HT1080 (cell line): ENCODE data around the gene DUOXA1. TPM values are rescaled to one million over a fixed set of nuclear protein-coding genes. Genes with fewer than 3 reads are reported as not detected.
"Not testable (repeated sequence)": the region's sequence is repeated elsewhere in the genome, so short reads cannot be mapped to it uniquely, and the experiment has no call there.

ENCODE experiments used
- DNase-seq: peaks from one replicate; pipeline ENCODE4 v3.0.0-alpha.2; 2015; ENCODE audit warnings: low read depth
- total RNA-seq: library from RNA; depleted of rRNA; stranded (reverse); fragments of >200 nt; shearing (Covaris generic); gene quantifications from 2 replicates; pipeline ENCODE4 v1.2.3, GENCODE V29; 2014

Gene DUOXA1
- total RNA-seq, 1 experiment from 2014 or later = 0.06 TPM

DNA sequence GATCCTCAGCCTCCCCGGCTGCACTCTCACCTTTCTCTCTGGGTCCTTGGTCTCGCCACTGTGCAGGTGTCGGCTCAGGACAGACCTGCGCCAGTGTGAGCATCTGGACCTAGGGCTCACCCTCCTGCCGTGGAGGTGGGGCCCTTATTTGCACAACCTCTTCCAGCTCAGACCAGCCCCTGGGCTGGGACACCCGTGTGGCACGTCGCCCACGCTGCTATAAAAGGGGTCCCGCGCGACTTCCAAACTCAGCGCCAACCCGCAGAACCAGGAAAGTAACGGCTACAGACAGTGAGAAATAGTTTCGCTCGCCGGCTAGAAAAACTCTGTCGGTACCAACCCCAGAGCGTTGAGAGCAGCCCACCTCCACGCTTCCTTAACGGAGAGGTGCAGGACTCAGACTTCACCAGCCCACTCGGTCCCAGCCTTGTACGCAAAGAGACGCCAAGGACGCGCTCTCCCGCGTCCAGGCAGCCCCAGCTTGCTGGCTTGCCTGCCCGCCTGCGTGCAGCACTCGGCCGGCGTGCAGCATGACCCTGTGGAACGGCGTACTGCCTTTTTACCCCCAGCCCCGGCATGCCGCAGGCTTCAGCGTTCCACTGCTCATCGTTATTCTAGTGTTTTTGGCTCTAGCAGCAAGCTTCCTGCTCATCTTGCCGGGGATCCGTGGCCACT is 15.5 kb downstream of the DUOXA1 start, which contains the start of the genes DUOX2 and DUOXA2:
DUOX2 (minus strand) TSS at position 97 of the 675 bp plus-strand sequence. CDS start 761 bp downstream, outside the sequence.
DUOXA2 (plus strand) TSS at position 251 of the 675 bp plus-strand sequence; CDS start at position 531, 280 bp downstream.
- no peak for DNase-seq

DNA sequence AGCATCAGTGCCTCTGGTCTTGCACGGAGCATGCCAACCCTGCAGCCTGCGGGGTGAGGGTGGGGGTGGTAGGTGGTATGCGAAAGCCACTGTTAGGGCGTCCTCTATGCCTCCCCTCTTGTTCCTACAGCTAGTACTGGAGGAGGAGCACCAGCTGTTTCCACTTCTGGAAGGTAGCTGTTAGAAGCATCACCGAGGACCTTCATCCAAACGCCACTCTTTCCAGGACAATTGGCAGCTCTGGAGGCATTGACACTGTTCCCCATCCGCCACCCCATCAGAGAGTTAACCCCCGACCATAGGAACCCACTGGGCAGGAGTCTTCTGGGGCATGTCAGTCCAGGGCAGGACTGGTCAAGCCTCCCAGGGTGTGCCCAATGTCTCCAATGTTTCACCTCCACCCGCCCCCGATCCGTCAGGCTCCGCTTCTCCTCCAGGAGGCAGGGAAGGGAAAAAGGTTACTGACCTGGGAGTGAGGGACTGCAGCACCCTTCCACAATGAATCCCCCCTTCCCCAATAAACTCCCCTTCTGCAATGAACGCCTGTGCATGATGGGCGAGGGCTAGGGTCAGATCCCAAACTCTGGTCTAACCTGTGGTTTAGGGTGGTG is 16.2 kb downstream of the DUOXA1 start:
- no peak for DNase-seq

DNA sequence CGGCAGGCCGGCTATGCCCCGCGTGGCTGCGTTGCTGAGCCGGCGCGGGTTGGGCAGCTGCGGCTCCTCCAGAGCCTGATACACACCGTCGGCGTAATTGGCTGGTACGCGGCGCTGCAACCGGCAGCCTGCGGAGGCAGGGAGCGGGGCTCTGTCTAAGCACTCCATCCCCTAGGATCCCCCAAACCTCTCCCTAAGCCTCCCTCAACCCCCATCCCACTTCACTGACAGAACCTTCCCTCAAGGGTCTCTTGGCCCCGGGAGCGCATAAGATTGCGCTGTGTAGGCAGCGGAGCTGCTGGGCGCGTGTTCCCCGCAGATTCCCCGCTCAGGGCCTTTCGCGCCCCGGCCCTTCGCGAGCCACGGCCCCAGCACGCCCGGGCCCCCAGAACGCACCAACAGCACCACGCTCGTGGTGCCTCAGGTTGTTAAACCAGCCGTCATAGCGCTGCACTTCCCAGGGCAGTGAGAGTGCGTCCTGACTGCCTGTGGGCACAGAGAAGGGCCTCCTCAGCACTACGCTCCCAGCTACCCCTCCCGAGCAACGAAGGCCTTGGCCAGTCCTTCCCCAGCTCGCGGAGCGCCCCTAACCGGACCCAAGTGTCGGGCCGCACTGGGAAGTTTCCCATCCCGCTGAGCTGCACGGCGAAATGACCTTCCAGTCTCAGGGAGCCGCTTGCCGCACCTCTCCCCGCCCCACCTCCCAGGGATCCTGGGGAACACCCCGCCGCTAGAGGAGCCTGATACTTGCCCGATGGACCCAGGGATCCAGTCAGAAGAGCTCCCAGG is 16.9 kb downstream of the DUOXA1 start:
- no peak for DNase-seq

DNA sequence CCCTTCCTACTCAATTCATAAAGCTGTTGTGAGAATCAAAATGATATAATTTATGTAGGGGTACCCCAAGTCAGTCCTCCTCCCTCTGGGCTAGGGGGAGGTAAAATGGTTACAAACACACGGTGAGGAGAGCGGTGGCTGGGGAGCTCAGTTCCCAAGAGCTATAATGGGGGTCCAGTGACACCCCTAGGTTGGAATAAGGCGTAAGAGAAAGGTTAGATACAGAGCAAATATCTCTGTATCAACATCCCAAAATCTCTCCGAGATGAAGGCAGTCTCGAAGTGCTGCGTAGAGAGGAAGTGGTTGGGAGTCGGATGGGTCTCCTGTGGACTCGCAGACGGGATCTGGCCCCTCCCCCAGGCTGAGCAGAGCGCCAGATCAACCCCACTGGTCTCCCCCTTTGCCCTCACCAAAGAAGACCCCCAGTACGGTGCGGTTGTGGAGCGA is 17.5 kb downstream of the DUOXA1 start:
- DNase-seq = no peak

DNA sequence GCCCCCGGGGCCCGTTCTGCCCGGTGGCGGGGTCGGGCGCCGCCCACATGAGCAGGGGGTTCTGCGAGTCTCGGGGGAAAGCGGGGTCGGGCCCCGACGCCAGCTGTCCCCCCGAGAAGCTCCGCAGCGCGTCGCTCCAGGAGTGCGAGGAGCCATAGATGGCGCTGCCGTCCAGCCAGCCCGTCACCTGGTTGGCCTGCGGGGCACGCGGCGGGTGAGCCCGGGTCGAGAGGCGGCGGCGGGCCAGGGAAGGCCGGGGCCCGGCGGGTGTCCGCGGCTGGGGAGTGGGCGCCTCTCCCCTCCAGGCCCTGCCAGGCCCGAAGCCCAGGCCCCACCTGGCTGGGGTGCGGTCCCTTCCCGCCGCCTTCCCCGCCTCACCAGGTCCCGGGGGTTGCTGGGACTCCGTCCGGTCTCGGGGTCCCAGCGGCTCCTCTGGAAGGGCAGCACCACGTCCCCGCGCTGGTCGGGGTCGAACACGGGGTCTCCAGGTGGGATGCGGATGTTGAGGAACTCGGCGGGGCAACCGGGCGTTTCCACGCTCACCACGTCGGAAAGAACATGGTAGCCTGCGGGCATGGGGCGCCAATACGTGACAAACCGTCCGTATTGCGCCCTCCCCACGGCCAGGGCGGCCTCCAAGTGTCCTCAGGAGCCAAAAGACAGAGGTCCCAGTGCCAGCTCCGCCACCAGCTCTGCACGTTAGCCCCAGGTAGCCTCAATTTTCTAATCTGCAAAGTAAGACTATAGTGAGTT is 18.1 kb downstream of the DUOXA1 start:
- no peak for DNase-seq

DNA sequence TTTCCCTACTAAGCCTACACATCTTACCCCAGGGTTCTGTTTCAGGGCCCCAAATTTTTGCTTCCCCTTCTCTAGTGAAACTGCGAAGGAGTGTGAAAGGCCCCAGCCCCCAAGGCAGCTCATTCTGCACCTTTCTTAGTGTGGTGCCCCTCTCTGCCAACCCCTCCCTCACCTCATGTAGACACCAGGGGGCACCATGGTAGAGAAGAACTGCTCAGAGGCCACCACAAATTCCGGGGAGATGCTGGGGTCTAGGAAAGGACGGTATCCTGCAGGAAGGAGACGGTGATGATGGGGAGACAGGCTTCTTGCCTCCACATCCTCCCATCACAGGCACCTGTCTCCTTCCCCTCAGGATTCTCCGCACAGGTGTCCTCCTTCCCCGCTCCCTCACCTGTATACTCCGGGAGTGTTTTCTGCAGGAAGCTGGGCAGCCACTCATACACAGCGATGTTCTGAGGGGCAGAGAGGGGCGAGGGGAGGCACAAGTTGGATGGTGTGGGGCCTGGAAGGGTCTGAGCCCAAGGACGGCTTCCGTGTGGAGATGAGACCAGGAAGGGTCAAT is 19.3 kb downstream of the DUOXA1 start:
- DNase-seq = no peak

DNA sequence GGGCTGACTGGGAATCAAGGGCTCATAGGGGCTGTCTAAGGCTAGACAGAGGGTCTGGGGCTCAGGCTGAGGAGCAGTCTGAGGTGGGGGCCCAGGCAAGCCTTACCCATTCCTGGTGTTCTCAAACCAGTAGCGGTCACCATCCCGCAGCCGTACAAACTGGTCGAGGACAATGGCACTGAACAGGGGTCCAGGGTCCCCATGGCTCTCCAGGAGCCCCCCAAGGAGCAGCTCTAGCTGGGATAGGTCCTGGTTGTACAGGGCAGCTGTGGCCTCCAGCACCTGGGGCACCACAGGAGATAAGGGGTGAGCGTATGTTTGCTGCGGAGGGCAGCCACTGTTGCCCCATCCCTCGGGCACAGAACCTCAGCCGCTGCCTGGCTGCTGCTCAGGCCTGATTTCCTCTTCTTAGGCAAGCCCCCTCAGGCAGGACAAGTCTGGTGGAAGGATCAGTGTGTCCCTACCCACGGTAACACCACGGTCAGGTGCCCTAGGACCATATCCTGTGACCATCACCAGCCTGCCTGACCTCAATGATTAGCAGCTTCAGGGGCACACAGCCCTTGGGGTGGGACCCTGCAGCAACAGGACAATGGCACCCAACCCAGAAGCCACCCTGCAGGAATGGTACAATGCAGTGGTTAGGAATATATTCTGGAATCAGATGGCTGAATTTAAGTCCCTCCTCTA is 21.6 kb downstream of the DUOXA1 start:
- DNase-seq = no peak

DNA sequence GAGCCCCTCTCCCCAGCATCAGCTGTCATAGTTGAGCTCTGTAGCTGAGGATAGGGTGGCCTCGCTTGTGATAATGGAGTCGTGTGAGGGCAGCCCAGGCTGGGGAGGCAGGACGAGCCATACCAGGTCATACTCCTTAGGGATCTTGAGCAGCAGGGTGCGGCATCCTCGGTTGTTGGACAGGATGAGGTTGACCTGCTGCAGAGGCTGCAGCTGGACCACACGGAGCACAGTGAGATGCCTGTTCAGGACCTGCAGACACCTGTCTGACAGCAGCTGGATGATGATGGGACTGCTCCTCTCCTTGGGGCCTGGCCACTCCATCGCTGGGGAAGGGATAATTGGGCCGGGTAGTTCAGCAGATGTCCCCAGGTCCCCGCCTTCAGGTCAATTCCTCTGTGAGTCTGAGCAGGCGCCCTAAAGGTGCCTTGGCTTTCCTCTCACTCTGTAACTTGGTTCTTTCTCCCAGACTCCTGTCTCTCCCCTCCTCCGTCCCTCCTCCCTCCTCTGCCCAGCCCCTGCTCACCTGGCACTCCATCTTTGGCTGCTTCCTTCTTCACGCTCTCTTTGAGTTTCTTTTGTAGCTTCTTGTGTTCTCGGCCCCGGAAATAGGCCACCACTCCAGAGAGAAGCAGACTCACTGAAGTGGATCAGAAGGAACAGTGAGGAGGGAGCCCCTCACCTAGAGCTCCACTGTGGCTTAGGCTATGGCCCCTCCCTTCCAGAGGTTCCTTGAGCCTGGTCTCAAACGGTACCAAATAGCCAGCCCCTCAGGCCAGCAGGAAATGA is 23.5 kb downstream of the DUOXA1 start:
- DNase-seq = no peak

DNA sequence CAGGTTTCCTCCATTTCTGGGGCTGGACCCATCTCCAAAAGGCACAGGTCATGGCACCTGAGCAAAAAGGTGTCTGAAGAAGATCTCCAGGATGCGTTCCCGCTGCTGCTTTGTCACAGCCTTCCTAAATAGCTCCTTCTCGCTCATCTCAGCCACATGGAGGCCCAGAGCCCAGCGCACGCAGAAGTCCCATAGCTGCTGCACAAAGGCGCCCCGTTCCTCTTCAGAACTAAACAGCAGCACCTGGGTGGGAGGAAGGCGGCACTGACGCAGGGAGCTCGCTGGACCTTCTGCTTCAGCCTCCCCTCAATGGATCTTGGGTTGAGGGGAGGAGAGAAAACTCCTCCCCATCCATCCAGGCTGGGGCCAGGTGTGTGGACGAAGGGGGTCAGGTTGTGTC is 24.1 kb downstream of the DUOXA1 start:
- DNase-seq = no peak

DNA sequence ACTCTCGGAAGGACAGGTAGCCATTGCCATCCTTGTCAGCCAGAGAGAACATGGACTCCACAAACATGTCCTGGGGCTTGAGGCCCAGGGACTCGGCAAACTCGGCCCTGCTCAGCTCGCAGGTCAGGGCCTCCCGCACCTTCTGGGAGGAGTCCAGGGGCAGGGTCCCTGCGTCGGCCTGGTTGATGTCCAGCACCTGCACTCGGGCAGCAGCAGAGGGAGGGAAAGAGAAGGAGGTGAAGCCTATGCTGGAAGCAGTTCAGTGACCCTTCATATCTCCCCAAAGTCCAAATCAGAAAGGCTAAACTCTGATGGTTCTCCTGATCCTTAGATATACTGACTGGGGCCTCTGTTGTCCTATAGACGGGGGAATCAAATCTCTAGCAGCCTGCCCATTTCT is 25.5 kb downstream of the DUOXA1 start:
- DNase-seq = not testable (repeated sequence)

DNA sequence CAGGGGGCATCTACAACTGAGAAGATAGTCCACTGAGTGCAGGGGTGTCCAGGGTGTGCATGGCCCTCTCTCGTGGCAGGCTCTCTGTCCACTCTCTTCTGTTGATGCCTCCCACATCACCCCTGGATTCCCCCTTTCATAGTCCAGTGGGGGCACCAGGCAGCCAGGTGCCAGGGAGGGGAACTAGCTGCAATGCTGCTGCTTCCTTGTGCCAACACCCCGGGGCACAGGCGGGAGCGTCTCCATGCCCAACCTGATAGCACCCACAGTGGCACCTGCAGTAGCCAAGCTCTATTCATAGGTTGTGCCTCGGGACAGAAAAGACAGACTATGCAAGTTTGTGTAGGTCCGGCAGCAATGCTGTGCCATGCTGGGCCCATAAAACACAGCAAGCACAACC is 27.5 kb downstream of the DUOXA1 start:
- DNase-seq = no peak

DNA sequence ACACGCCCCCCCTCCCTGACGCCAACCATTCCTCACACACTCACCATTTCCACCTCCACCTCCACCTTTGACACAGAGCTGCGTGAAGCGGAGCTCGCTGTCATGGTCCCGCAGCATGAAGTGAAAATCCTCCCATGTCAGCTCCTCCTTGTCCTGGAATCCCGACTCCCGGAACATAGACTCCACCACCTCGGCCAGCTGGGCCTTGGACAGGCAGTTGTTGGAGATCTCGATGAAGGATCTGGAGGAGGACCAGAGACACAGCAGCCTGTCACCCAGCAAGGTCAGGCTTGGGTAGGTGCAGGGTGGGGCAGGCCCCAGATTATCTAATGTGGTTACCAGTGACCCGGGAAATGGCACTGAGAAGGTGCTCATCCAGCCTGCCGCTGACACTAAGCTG is 27.9 kb downstream of the DUOXA1 start:
- DNase-seq = no peak

DNA sequence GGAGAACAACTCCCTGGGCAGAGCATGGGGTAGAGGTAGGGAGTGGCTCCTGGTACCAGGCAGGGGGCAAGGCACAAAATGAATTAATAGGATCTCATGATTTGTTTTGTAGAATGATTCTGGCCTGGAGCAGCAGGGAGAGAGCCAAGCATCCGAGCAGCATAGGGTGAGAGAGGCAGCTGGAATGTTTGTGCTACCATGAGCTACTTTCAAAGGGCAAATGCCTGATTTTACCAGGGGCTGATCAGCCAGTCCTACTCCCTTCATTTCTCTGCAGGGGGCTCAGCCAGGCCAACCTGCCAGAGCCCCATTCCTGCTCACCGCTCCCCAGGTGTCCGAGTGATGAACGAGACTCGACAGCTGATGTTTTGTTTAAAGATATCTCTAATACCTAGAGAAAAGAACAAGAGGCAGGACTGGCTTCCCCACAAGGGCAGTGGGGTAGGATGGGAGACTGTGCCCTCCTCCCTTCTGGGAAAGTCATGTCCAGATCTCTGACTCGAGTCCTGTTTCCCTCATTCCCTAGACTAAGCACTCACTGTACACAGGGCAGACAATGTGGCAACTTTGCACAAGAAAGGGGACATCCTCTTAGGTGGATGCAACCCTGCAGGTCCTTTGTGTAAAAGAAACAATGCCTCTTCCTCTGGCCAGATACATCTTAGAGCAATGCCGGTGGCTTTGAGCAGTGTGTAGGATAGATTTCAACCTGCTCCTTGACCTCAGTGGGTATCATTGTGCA is 28.6 kb downstream of the DUOXA1 start:
- no peak for DNase-seq

DNA sequence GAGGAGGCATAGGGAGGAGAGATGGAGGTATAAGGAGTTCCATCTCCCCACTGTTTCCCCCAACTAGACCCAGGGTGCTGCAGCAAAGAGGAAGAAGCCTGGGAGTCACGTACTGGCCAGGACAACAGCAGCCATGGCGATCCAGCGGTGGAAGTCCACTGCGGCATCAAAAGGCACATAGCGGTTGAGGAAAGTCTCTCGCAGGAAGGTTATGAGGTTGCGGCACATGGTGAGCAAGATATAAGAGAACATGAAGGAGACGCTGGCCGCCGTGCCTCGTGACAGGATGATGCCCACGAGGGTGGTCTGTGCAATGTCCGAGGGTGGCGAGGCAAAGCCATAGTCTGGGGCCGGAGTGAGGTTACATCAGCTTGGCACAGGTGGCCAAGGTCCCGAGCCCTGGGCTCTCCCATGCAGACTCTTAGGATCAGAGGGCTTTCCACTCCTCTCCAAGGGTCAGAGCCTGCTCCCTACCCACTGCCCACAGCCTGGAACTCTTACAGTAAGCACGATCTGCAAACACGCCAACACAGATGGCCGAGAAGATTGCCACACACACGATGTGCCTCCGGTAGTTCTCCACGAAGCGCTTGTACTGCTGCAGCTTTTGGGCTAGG is 30.0 kb downstream of the DUOXA1 start:
- DNase-seq = no peak

DNA sequence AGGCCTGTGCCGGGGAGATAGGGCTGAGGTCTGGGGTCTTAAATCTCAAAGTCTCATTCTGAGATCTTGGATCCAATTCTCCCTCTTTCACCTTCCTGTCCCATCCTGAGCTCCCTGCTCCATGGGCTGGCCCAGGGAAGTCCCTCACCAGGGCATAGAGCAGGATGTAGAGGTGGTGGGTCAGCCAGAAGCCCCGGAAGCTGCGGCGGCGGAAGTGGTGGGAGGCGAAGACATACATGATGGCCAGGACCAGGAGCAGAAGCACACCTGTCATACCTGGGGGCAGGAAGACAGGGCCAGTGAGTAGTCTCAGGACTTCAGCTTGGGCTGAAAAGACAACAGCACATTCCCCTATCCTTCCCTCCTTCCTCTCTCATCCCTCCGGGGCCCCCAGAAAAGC is 32.2 kb downstream of the DUOXA1 start:
- no peak for DNase-seq

DNA sequence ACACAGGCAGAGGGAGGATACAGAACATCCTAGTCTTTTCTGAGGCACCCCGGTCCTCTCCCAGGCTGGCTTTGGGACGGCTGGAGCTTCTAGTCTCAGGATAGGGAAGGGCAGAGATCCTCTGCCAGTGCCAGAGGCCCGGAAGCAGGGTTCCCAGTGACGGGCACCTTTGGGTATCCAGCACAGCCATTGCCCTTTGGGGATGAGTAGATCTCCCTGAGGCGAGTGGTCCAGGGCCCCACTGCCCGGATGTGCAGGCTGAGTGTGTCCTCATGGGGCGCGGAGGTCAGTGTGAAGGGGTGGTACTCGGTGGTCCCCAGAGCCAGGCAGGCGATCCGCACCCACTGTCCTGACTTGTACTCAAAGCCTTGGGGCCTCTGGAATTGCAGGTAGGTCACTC is 34.0 kb downstream of the DUOXA1 start:
- no peak for DNase-seq

DNA sequence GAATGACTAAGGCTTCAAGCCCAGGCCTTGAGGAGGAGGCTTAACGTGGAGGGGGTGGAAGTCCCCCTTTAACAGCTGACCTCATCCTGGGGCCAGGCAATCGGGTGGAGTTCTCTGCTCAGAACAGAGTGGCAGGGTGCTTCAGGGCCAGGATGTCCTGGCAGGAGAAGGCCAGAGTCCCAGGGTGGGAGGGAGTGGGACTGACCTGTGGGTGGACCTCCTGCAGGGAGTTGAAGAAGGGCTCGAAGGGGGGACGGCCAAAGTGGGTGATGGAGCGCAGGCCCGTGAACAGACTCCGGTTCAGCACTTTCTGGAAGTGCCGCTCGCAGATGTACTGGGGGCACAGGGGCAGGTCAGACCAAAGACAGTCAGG is 35.3 kb downstream of the DUOXA1 start:
- no peak for DNase-seq

DNA sequence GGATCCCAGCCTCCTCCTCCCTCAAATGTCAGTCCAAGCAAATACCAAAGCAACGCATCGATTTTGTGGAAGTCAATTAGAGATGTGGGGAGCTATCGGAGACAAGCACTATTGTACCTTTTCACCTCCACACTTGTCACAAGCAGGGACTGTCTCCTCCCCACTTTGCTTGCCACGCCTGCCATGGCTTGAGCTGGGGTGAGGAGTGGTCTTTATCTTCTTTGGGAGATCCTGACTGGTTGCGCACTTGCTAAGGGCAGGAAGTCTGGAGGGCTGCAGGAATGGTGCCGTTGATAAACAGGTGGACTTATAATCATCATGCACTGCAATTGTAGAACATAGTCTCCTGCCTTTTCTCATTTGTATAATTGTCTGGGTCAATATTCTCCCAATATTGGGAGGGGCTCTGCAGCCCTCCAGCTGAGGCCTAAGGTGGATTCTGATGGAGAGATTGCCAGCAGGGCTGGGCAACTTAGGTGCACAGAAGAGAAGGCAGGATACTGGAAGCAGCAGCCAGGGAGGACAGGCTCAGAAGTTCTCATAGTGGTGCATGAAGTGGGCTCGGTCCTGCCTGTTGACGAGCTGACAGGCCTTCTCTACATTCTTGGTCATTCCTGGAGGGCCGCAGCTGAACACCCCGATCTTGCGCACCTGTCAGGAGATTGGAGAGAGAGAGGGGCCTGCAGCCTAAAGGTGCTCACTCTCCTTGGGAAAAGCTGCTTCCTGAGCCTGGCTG is 35.9 kb downstream of the DUOXA1 start:
- no peak for DNase-seq
